GM12878 (cell line): Measurements from ENCODE around the gene EEF1A2.

Experiments
- ATF3 ChIP-seq: IDR thresholded peaks from 2 replicates; pipeline ENCODE4 v1.6.1; 2011; ENCODE audit warnings: low read depth, mild to moderate bottlenecking, low read length, moderate library complexity, borderline replicate concordance; ENCODE audit errors: extremely low read depth
- EZH2 ChIP-seq: IDR thresholded peaks from 2 replicates; pipeline ENCODE4 v1.6.1; 2012; ENCODE audit warnings: low read depth, mild to moderate bottlenecking, control low read depth, inconsistent platforms, low read length, borderline replicate concordance; ENCODE audit not compliant: control insufficient read depth
- MYC ChIP-seq: IDR thresholded peaks from 2 replicates; pipeline ENCODE4 v1.6.1; 2011; ENCODE audit warnings: mild to moderate bottlenecking, low read length, moderate library complexity, inconsistent platforms; ENCODE audit not compliant: insufficient read depth, insufficient replicate concordance, insufficient read length, severe bottlenecking
- POLR2A ChIP-seq: IDR thresholded peaks from 2 replicates; pipeline ENCODE4 v1.6.1; 2011; ENCODE audit warnings: low read depth, mild to moderate bottlenecking, low read length
- POLR2AphosphoS5 ChIP-seq: IDR thresholded peaks from 2 replicates; pipeline ENCODE4 v1.6.1; 2011; ENCODE audit warnings: mild to moderate bottlenecking, low read length, inconsistent platforms
- REST ChIP-seq: IDR thresholded peaks from 2 replicates; pipeline ENCODE4 v1.6.1; 2012; ENCODE audit warnings: mild to moderate bottlenecking, low read depth, low read length
- TCF12 ChIP-seq: IDR thresholded peaks from 2 replicates; pipeline ENCODE4 v1.6.1; 2011; ENCODE audit warnings: low read depth, mild to moderate bottlenecking, low read length
- ZNF622 ChIP-seq: fragments of 450-650 bp; IDR thresholded peaks from 2 replicates; pipeline ENCODE4 v1.6.1; 2017; ENCODE audit warnings: mild to moderate bottlenecking, inconsistent platforms
- TF ChIP-seq, protein P1 (sequence below), 3 experiments: IDR thresholded peaks in 2 of 3; conservative IDR thresholded peaks in 1 of 3; 2 replicates each; pipeline ENCODE4 v1.5.1; 2011; ENCODE audit warnings: low read depth in 3 of 3, low read length in 3 of 3, mild to moderate bottlenecking in 3 of 3, control low read depth in 2 of 3, moderate library complexity in 2 of 3, inconsistent platforms in 1 of 3, mixed read lengths in 1 of 3; ENCODE audit not compliant: control insufficient read depth in 2 of 3, insufficient read depth in 1 of 3; ENCODE audit errors: extremely low read depth in 1 of 3

DNA sequence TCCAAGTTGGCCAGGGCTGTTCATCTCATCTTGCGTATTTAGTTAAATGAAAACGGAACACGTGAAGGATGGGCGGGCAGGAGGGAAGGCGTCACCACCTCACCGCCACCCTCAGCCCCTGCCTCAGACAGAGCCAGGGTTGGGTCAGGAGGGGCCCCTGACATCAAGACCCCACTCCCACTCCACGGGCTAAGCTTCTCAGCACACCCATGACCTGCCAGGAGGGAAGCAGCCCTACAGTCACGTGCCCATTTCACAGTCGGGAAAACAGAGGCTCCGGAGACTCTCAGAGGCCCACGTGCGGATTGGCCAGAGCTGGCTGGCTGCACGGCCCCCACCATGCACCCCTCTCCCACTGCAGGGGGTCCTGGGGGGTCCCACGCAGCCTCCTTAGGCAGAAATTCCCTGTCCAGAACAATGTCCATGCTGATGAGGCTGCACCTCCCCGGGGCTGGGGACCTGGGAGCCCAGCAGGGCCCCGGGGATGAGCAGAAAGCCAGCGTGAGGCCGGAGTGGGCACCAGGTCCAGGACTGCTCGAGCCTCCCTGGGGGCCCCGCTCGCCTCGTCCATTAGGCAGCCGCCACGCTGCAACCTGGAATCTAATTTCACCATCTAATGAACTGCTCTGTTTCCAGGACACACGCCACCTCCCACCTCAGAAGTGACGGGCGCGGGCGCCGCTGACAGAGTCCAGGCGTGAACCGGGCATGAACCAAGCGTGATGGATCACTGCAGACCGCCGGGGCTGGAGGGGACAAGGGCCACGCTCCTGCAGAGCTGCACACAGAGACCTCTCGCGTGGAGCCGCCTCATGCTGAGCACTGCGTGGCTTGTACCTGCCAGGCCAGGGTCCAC is 42.2 kb downstream of the EEF1A2 start:
- TF ChIP-seq POLR2AphosphoS5 (no peak), MYC (no peak), EZH2 (no peak), ZNF622 (no peak), REST (no peak), POLR2A (no peak), TCF12 (no peak), ATF3 (no peak)
- TF ChIP-seq, protein P1, sequence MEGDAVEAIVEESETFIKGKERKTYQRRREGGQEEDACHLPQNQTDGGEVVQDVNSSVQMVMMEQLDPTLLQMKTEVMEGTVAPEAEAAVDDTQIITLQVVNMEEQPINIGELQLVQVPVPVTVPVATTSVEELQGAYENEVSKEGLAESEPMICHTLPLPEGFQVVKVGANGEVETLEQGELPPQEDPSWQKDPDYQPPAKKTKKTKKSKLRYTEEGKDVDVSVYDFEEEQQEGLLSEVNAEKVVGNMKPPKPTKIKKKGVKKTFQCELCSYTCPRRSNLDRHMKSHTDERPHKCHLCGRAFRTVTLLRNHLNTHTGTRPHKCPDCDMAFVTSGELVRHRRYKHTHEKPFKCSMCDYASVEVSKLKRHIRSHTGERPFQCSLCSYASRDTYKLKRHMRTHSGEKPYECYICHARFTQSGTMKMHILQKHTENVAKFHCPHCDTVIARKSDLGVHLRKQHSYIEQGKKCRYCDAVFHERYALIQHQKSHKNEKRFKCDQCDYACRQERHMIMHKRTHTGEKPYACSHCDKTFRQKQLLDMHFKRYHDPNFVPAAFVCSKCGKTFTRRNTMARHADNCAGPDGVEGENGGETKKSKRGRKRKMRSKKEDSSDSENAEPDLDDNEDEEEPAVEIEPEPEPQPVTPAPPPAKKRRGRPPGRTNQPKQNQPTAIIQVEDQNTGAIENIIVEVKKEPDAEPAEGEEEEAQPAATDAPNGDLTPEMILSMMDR (IDR thresholded peaks at IDR 0.05 in 2 of 3, conservative IDR thresholded peaks at IDR 0.05 in 1 of 3; ENCODE audit: control insufficient read depth in 2 of 3, extremely low read depth in 1 of 3, insufficient read depth in 1 of 3, low read depth in 3 of 3, low read length in 3 of 3) = no peak
